HG03378 (cell line): ENCODE measurements around the gene ARRB2.
"Not testable (repeated sequence)": the region's sequence is repeated elsewhere in the genome, so short reads cannot be mapped to it uniquely, and the experiment has no call there.

Experiments
- ATAC-seq: cut with Tn5 transposase; IDR thresholded peaks from one replicate; pipeline ENCODE4 v1.9.1; 2021; ENCODE audit warnings: mild to moderate bottlenecking, moderate library complexity; ENCODE audit not compliant: unreplicated experiment

The ARRB2 gene

GRCh38 chr17:4709794-4710692, at the start of gene ARRB2:
ARRB2 (plus strand) TSS chr17:4710632; CDS start chr17:4710722, 90 bp downstream.
- peak; percentile 46 for ATAC-seq

GRCh38 chr17:4663711-4664110, 46.7 kb upstream of the ARRB2 start:
- no peak for ATAC-seq

GRCh38 chr17:4664230-4664629, 46.2 kb upstream of the ARRB2 start:
- no peak for ATAC-seq

- ATAC-seq = no peak
These were observed 45.4 kb upstream of the ARRB2 start for GRCh38 chr17:4665027-4665426.

GRCh38 chr17:4666296-4666695, 44.1 kb upstream of the ARRB2 start:
- ATAC-seq = no peak

- ATAC-seq = no peak
These were observed 43.3 kb upstream of the ARRB2 start for GRCh38 chr17:4667166-4667565.

GRCh38 chr17:4672055-4672630, 38.3 kb upstream of the ARRB2 start:
- ATAC-seq = no peak

- no peak for ATAC-seq
These were observed 37.7 kb upstream of the ARRB2 start for GRCh38 chr17:4672751-4673150.

- no peak for ATAC-seq
These were observed 37.3 kb upstream of the ARRB2 start for GRCh38 chr17:4673169-4673568.

- no peak for ATAC-seq
These were observed 36.3 kb upstream of the ARRB2 start for GRCh38 chr17:4673986-4674684.

- ATAC-seq = no peak
These were observed 35.8 kb upstream of the ARRB2 start for GRCh38 chr17:4674685-4674998.

- ATAC-seq = no peak
These were observed 34.6 kb upstream of the ARRB2 start for GRCh38 chr17:4675791-4676190.

GRCh38 chr17:4676791-4677190, 33.6 kb upstream of the ARRB2 start:
- ATAC-seq = no peak

- no peak for ATAC-seq
These were observed 31.9 kb upstream of the ARRB2 start for GRCh38 chr17:4678448-4679026.

- ATAC-seq = no peak
These were observed 30.8 kb upstream of the ARRB2 start for GRCh38 chr17:4679658-4680057.

- not testable (repeated sequence) for ATAC-seq
These were observed 26.7 kb upstream of the ARRB2 start for GRCh38 chr17:4683739-4684138.

GRCh38 chr17:4689872-4690271, 20.6 kb upstream of the ARRB2 start:
- ATAC-seq = not testable (repeated sequence)

- no peak for ATAC-seq
These were observed 19.7 kb upstream of the ARRB2 start for GRCh38 chr17:4690745-4691144.

- no peak for ATAC-seq
These were observed 18.7 kb upstream of the ARRB2 start for GRCh38 chr17:4691686-4692085.

GRCh38 chr17:4693416-4693815, 17.0 kb upstream of the ARRB2 start:
- no peak for ATAC-seq

- ATAC-seq = no peak
These were observed 14.0 kb upstream of the ARRB2 start for GRCh38 chr17:4696437-4696805.
